Muscle layer of duodenum (tissue), 2 donors: ENCODE data around the gene PSMC6.
A peak's percentile ranks its signal among the peaks of the same experiment; 100 is the strongest.

Experiments used
- H3K27ac ChIP-seq: one replicate; pipeline ENCODE4 v1.7.0; 2013; ENCODE audit warnings: mild to moderate bottlenecking, low read length
- H3K27me3 ChIP-seq: one replicate; pipeline ENCODE4 v1.7.0; 2013; ENCODE audit warnings: low read depth, mild to moderate bottlenecking, control low read depth, low read length
- H3K36me3 ChIP-seq, 2 donors: one replicate each; pipeline ENCODE4 v1.7.0; 2013; ENCODE audit warnings: low read length in 2 of 2, control low read depth in 1 of 2, mild to moderate bottlenecking in 1 of 2; ENCODE audit not compliant: insufficient read depth in 2 of 2, control insufficient read depth in 1 of 2
- H3K4me1 ChIP-seq, 2 donors: one replicate each; pipeline ENCODE4 v1.7.0; 2013; ENCODE audit warnings: low read length in 2 of 2, mild to moderate bottlenecking in 2 of 2, control low read depth in 1 of 2, moderate library complexity in 1 of 2; ENCODE audit not compliant: insufficient read depth in 2 of 2, control insufficient read depth in 1 of 2
- H3K4me3 ChIP-seq, 2 donors: one replicate each; pipeline ENCODE4 v1.7.0; 2013; ENCODE audit warnings: low read length in 2 of 2, low read depth in 1 of 2, mild to moderate bottlenecking in 1 of 2
- H3K9me3 ChIP-seq, 2 donors: one replicate each; pipeline ENCODE4 v1.7.0; 2013; ENCODE audit warnings: low read length in 2 of 2, control low read depth in 1 of 2, mild to moderate bottlenecking in 1 of 2; ENCODE audit not compliant: control insufficient read depth in 1 of 2
- donor health status: healthy.

Gene PSMC6

GRCh38 chr14:52693036-52693435 is 14.0 kb upstream of the PSMC6 start:
- H3K9me3 ChIP-seq, result no peaks in the 10 kb centered on the region
- peaks cover 5 to 6% of the 10 kb centered on the region in 2 donors for H3K4me1 ChIP-seq
- no peak overlapping the region for H3K27ac ChIP-seq
- no peak overlapping the region for H3K4me3 ChIP-seq
- H3K27me3 ChIP-seq, result no peaks in the 10 kb centered on the region
- H3K36me3 ChIP-seq, result no peaks in the 10 kb centered on the region

- Histone ChIP-seq H3K9me3 (no peaks in the 10 kb centered on the region), H3K36me3 (no peaks in the 10 kb centered on the region), H3K4me1 (peaks cover 5 to 6% of the 10 kb centered on the region in 2 donors), H3K4me3 (no peak overlapping the region), H3K27me3 (no peaks in the 10 kb centered on the region), H3K27ac (no peak overlapping the region)
These were observed 13.5 kb upstream of the PSMC6 start for GRCh38 chr14:52693532-52693931.

- H3K36me3 ChIP-seq, result no peaks in the 10 kb centered on the region
- H3K9me3 ChIP-seq, result no peaks in the 10 kb centered on the region
- H3K4me1 ChIP-seq, result peaks cover 5 to 6% of the 10 kb centered on the region in 2 donors
- H3K27ac ChIP-seq, result peak overlapping the region; percentile 73
- H3K27me3 ChIP-seq, result no peaks in the 10 kb centered on the region
- peak overlapping the region; percentile 93 to 95 for H3K4me3 ChIP-seq
These were observed 12.1 kb upstream of the PSMC6 start for GRCh38 chr14:52694761-52695480.

- Histone ChIP-seq H3K36me3 (no peaks in the 10 kb centered on the region), H3K4me3 (peak within 1 kb of the TSS; percentile 93 to 95), H3K27me3 (no peaks in the 10 kb centered on the region), H3K27ac (peak within 1 kb of the TSS; percentile 73), H3K9me3 (no peaks in the 10 kb centered on the region), H3K4me1 (peaks cover 5 to 6% of the 10 kb centered on the region in 2 donors)
These were observed 11.4 kb upstream of the PSMC6 start, which contains the start of gene ERO1A for GRCh38 chr14:52695481-52696091. TSS of gene ERO1A (minus strand) at chr14:52695558. CDS start at chr14:52695481, 77 bp downstream.

- Histone ChIP-seq H3K27ac (peak overlapping the region; percentile 46), H3K4me1 (no peaks in the 10 kb centered on the region), H3K36me3 (no peaks in the 10 kb centered on the region), H3K9me3 (no peaks in the 10 kb centered on the region), H3K27me3 (no peaks in the 10 kb centered on the region), H3K4me3 (no peak overlapping the region)
These were observed 6.3 kb upstream of the PSMC6 start for GRCh38 chr14:52700701-52701172.

GRCh38 chr14:52701223-52701622 is 5.8 kb upstream of the PSMC6 start:
- Histone ChIP-seq H3K36me3 (no peaks in the 10 kb centered on the region), H3K4me1 (peaks cover under 1 to 1% of the 10 kb centered on the region in 2 donors), H3K27ac (peak overlapping the region; percentile 19), H3K9me3 (no peaks in the 10 kb centered on the region), H3K27me3 (no peaks in the 10 kb centered on the region), H3K4me3 (no peak overlapping the region)

GRCh38 chr14:52703225-52703624 is 3.8 kb upstream of the PSMC6 start:
- Histone ChIP-seq H3K27ac (no peak overlapping the region), H3K27me3 (no peaks in the 10 kb centered on the region)

GRCh38 chr14:52703664-52704063 is 3.3 kb upstream of the PSMC6 start:
- H3K36me3 ChIP-seq, result peaks cover 0 to 2% of the 10 kb centered on the region in 2 donors
- H3K27me3 ChIP-seq, result no peaks in the 10 kb centered on the region
- H3K9me3 ChIP-seq, result no peaks in the 10 kb centered on the region
- H3K4me3 ChIP-seq, result no peak overlapping the region
- H3K27ac ChIP-seq, result no peak overlapping the region
- H3K4me1 ChIP-seq, result peaks cover 12 to 15% of the 10 kb centered on the region in 2 donors

More at GRCh38 chr14:52703225-52703624, 3.8 kb upstream of the PSMC6 start:
- no peaks in the 10 kb centered on the region for H3K36me3 ChIP-seq
- H3K4me1 ChIP-seq, result peaks cover 9 to 10% of the 10 kb centered on the region in 2 donors
- H3K9me3 ChIP-seq, result no peaks in the 10 kb centered on the region
- H3K4me3 ChIP-seq, result no peak overlapping the region

- Histone ChIP-seq H3K4me3 (peak overlapping the region; percentile 81 to 83), H3K4me1 (peaks cover 12 to 17% of the 10 kb centered on the region in 2 donors), H3K9me3 (no peaks in the 10 kb centered on the region), H3K27me3 (no peaks in the 10 kb centered on the region), H3K27ac (peak overlapping the region; percentile 97), H3K36me3 (peaks cover 14 to 21% of the 10 kb centered on the region in 2 donors)
These were observed 714 bp upstream of the PSMC6 start for GRCh38 chr14:52706286-52706685.

GRCh38 chr14:52711666-52712065 is 4.7 kb downstream of the PSMC6 start:
- peaks cover 47 to 55% of the 10 kb centered on the region in 2 donors for H3K36me3 ChIP-seq
- H3K4me1 ChIP-seq, result peaks cover 8 to 13% of the 10 kb centered on the region in 2 donors
- H3K27me3 ChIP-seq, result no peaks in the 10 kb centered on the region

GRCh38 chr14:52716155-52716554 is 9.2 kb downstream of the PSMC6 start:
- H3K36me3 ChIP-seq, result peaks cover 47 to 62% of the 10 kb centered on the region in 2 donors
- no peaks in the 10 kb centered on the region for H3K4me1 ChIP-seq
- H3K4me3 ChIP-seq, result no peak overlapping the region
- H3K27ac ChIP-seq, result no peak overlapping the region
- no peaks in the 10 kb centered on the region for H3K27me3 ChIP-seq
- no peaks in the 10 kb centered on the region for H3K9me3 ChIP-seq

More at GRCh38 chr14:52711666-52712065, 4.7 kb downstream of the PSMC6 start:
- Histone ChIP-seq H3K4me3 (no peak overlapping the region), H3K9me3 (no peaks in the 10 kb centered on the region), H3K27ac (no peak overlapping the region)
